ENCODE data around the gene ERICH6. TPM values are rescaled to one million over a fixed set of nuclear protein-coding genes. Genes with fewer than 3 reads are reported as not detected.

Gene ERICH6
- total and polyA plus RNA-seq, 2 experiments from 2014 or later: 0.32 TPM; not detected in 1

DNA sequence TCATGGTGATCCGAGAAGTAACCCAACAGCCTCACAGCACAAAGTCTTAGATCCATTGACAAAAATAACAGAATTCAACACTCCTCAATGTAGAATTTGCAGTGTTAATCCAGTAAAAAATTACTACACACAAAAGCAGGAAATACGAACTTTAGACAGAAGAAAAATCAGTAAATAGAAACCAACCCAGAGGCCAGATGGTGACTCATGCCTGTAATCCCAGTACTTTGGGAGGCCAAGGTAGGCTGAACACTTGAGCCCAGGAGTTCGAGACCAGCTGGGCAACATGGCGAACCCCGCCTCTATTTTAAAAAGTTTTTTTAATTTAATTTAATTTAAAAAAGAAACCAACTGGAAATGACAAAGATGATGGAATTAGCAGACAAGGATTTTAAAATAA is 64.5 kb downstream of the ERICH6 start:
- H3K4me1 ChIP-seq (ENCODE audit: insufficient read depth): peaks cover 14% of the 10 kb centered on the region
- H3K36me3 Mint-ChIP-seq (ENCODE audit: low read depth): no peaks in the 10 kb centered on the region
- peaks cover 4% of the 10 kb centered on the region for H3K27me3 Mint-ChIP-seq (ENCODE audit: insufficient read depth, low read depth, poor library complexity)
- H3K9me2 ChIP-seq (ENCODE audit: insufficient read depth): no peaks in the 10 kb centered on the region
- no peak for DNase-seq (ENCODE audit: low spot score)
- no peaks in the 10 kb centered on the region for H3F3A ChIP-seq (replicated peaks; ENCODE audit: low read depth)
- H3K9me3 Mint-ChIP-seq: no peaks in the 10 kb centered on the region
- no peak overlapping the region for H3K27ac ChIP-seq (ENCODE audit: low read depth)
- peak overlapping the region; percentile 57; the same call in 1 of the 2 replicates for H2AFZ ChIP-seq
- ATAC-seq: no peak
- H3K79me2 ChIP-seq (replicated peaks; ENCODE audit: insufficient read depth): no peaks in the 10 kb centered on the region
- H3K27me3 ChIP-seq (ENCODE audit: insufficient read depth): no peaks in the 10 kb centered on the region
- no peaks in the 10 kb centered on the region for H4K20me1 ChIP-seq (replicated peaks; ENCODE audit: insufficient read depth)
- H3K27ac Mint-ChIP-seq: no peak overlapping the region
- H3K4me1 Mint-ChIP-seq: peaks cover 13% of the 10 kb centered on the region
- no peak overlapping the region for H3K4me3 ChIP-seq
- TF ChIP-seq CREB1 (CRISPR knock-in tag; IDR thresholded peaks at IDR 0.05; ENCODE audit: low read depth) (no peak), NANOG (IDR thresholded peaks at IDR 0.05; ENCODE audit: borderline replicate concordance) (no peak), REST (IDR thresholded peaks at IDR 0.05; ENCODE audit: unreplicated experiment) (no peak), ZNF114 (CRISPR knock-in tag; IDR thresholded peaks at IDR 0.05) (no peak), ZNF462 (CRISPR knock-in tag; IDR thresholded peaks at IDR 0.05) (no peak), STAT1 (IDR thresholded peaks at IDR 0.05; ENCODE audit: unreplicated experiment) (no peak), EZH2phosphoT487 (IDR thresholded peaks at IDR 0.05; ENCODE audit: unreplicated experiment) (no peak), EZH2 (IDR thresholded peaks at IDR 0.05; ENCODE audit: low read depth, unreplicated experiment) (no peak), JUNB (IDR thresholded peaks at IDR 0.05; ENCODE audit: unreplicated experiment) (no peak), ZNF331 (CRISPR knock-in tag; IDR thresholded peaks at IDR 0.05; ENCODE audit: low read depth) (no peak), POLR2AphosphoS5 (IDR thresholded peaks at IDR 0.05; ENCODE audit: low read depth) (no peak)
- TF ChIP-seq, protein P1, sequence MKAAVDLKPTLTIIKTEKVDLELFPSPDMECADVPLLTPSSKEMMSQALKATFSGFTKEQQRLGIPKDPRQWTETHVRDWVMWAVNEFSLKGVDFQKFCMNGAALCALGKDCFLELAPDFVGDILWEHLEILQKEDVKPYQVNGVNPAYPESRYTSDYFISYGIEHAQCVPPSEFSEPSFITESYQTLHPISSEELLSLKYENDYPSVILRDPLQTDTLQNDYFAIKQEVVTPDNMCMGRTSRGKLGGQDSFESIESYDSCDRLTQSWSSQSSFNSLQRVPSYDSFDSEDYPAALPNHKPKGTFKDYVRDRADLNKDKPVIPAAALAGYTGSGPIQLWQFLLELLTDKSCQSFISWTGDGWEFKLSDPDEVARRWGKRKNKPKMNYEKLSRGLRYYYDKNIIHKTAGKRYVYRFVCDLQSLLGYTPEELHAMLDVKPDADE (IDR thresholded peaks at IDR 0.05): no peak
- TF ChIP-seq, protein P2, sequence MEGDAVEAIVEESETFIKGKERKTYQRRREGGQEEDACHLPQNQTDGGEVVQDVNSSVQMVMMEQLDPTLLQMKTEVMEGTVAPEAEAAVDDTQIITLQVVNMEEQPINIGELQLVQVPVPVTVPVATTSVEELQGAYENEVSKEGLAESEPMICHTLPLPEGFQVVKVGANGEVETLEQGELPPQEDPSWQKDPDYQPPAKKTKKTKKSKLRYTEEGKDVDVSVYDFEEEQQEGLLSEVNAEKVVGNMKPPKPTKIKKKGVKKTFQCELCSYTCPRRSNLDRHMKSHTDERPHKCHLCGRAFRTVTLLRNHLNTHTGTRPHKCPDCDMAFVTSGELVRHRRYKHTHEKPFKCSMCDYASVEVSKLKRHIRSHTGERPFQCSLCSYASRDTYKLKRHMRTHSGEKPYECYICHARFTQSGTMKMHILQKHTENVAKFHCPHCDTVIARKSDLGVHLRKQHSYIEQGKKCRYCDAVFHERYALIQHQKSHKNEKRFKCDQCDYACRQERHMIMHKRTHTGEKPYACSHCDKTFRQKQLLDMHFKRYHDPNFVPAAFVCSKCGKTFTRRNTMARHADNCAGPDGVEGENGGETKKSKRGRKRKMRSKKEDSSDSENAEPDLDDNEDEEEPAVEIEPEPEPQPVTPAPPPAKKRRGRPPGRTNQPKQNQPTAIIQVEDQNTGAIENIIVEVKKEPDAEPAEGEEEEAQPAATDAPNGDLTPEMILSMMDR (conservative IDR thresholded peaks at IDR 0.05; ENCODE audit: low read depth in 2 of 2): no peak
- H3K4me3 Mint-ChIP-seq: no peak overlapping the region
- H3K4me2 ChIP-seq: no peak overlapping the region
- H3K36me3 ChIP-seq (ENCODE audit: insufficient read depth): no peaks in the 10 kb centered on the region
